H1 (cell line): ENCODE results near the gene GSK3B. TPM values are rescaled to one million over a fixed set of nuclear protein-coding genes. Genes with fewer than 3 reads are reported as not detected.

Source experiments
- CTCF ChIA-PET: fragments of 300-600 bp; sonication (Branson Sonifier 250); formaldehyde crosslinking; loops from one replicate; lab custom pipeline; 2021; ENCODE audit not compliant: partially characterized antibody; lab: Charles Lee
- POLR2A ChIA-PET: fragments of 300-600 bp; sonication (Branson Sonifier 250); formaldehyde crosslinking; loops from one replicate; lab custom pipeline; 2021; ENCODE audit warnings: inconsistent platforms; ENCODE audit not compliant: partially characterized antibody; lab: Charles Lee
- DNase-seq, 2 experiments: peaks; one replicate each; pipeline versions ENCODE4 v3.0.0 to v3.0.0-alpha.2; 2010 to 2022; ENCODE audit warnings: low spot score in 2 of 2, low read depth in 1 of 2, mixed read lengths in 1 of 2
- FAIRE-seq: peaks from 2 replicates; lab custom pipeline; 2011; peaks lifted over from hg19 to GRCh38; lab: Jason Lieb, UNC
- H2AFZ ChIP-seq: 2 replicates; pipeline ENCODE4 v1.8.1; 2012; ENCODE audit warnings: low read length, inconsistent platforms
- H2AK5ac ChIP-seq: 2 replicates; pipeline ENCODE4 v1.6.1; 2013; ENCODE audit warnings: low read depth, low read length
- H2BK120ac ChIP-seq: replicated peaks from 2 replicates; pipeline ENCODE3; 2013; ENCODE audit warnings: low read depth, low read length, inconsistent platforms
- H2BK12ac ChIP-seq: 2 replicates; pipeline ENCODE4 v1.6.1; 2013; ENCODE audit warnings: low read depth, low read length
- H2BK15ac ChIP-seq: 2 replicates; pipeline ENCODE4 v1.6.1; 2013; ENCODE audit warnings: low read length
- H2BK20ac ChIP-seq: 2 replicates; pipeline ENCODE4 v1.6.1; 2013; ENCODE audit warnings: low read length
- H2BK5ac ChIP-seq: 2 replicates; pipeline ENCODE4 v1.6.1; 2013; ENCODE audit warnings: low read depth, low read length
- H3K14ac ChIP-seq: 2 replicates; pipeline ENCODE4 v1.6.1; 2013; ENCODE audit warnings: inconsistent platforms; ENCODE audit not compliant: insufficient read length
- H3K18ac ChIP-seq: 2 replicates; pipeline ENCODE4 v1.6.1; 2013; ENCODE audit warnings: low read length; ENCODE audit errors: extremely low read depth
- H3K23ac ChIP-seq: 2 replicates; pipeline ENCODE4 v1.6.1; 2013; ENCODE audit warnings: inconsistent platforms; ENCODE audit not compliant: insufficient read length
- H3K23me2 ChIP-seq: 2 replicates; pipeline ENCODE4 v1.6.1; 2013; ENCODE audit warnings: low read depth, low read length
- H3K27ac ChIP-seq: 2 replicates; pipeline ENCODE4 v1.6.1; 2011; ENCODE audit warnings: low read depth, low read length, inconsistent platforms
- H3K27me3 ChIP-seq, 4 experiments: replicated peaks in 1 of 4; 1 replicate in 1 of 4; 2 replicates in 3 of 4; pipeline versions ENCODE4 v1.6.1 to v1.8.1; 2011 to 2013; ENCODE audit warnings: low read length in 3 of 4, mild to moderate bottlenecking in 3 of 4, inconsistent platforms in 2 of 4, mixed read lengths in 2 of 4, moderate library complexity in 1 of 4; ENCODE audit not compliant: control insufficient read depth in 3 of 4, insufficient read depth in 3 of 4; ENCODE audit errors: extremely low read depth in 1 of 4
- H3K36me3 ChIP-seq, 4 experiments: 2 replicates each; pipeline versions ENCODE4 v1.6.1 to v1.8.1; 2011 to 2013; ENCODE audit warnings: mild to moderate bottlenecking in 4 of 4, low read length in 3 of 4, moderate library complexity in 2 of 4, control low read depth in 1 of 4, inconsistent platforms in 1 of 4; ENCODE audit not compliant: insufficient read depth in 4 of 4, control insufficient read depth in 2 of 4
- H3K4ac ChIP-seq: replicated peaks from 2 replicates; pipeline ENCODE3; 2013; ENCODE audit warnings: low read length, low read depth, mixed read lengths, inconsistent platforms; ENCODE audit not compliant: insufficient read length
- H3K4me1 ChIP-seq, 4 experiments: replicated peaks in 1 of 4; 1 replicate in 1 of 4; 2 replicates in 3 of 4; pipeline versions ENCODE4 v1.6.1 to v1.8.1; 2011 to 2013; ENCODE audit warnings: low read length in 3 of 4, inconsistent platforms in 2 of 4, mixed read lengths in 1 of 4; ENCODE audit not compliant: insufficient read depth in 4 of 4, control insufficient read depth in 3 of 4
- H3K4me2 ChIP-seq, 2 experiments: 2 replicates each; pipeline versions ENCODE4 v1.6.1 to v1.8.1; 2011 to 2013; ENCODE audit warnings: low read depth in 2 of 2, low read length in 2 of 2, control low read depth in 1 of 2, inconsistent platforms in 1 of 2, mild to moderate bottlenecking in 1 of 2; ENCODE audit not compliant: insufficient read depth in 1 of 2
- H3K4me3 ChIP-seq, 4 experiments: fragments of 200-600, 300-600 bp in 1 of 4; sonication (generic), shearing (Covaris generic), sonication (Bioruptor Twin) in 1 of 4; 2 replicates each; pipeline versions ENCODE4 v1.5.1 to v1.8.1; 2011 to 2016; ENCODE audit warnings: low read length in 4 of 4, low read depth in 3 of 4, control low read depth in 2 of 4, inconsistent platforms in 2 of 4, mild to moderate bottlenecking in 2 of 4, mixed read lengths in 1 of 4, moderate library complexity in 1 of 4; ENCODE audit not compliant: insufficient read depth in 2 of 4; ENCODE audit errors: extremely low read depth in 1 of 4
- H3K56ac ChIP-seq: replicated peaks from 2 replicates; pipeline ENCODE3; 2013; ENCODE audit warnings: low read depth, mild to moderate bottlenecking, mixed read lengths, low read length, inconsistent platforms; ENCODE audit not compliant: insufficient read length
- H3K79me1 ChIP-seq: 2 replicates; pipeline ENCODE4 v1.6.1; 2013; ENCODE audit warnings: low read depth, low read length, control low read depth
- H3K79me2 ChIP-seq, 2 experiments: 2 replicates each; pipeline versions ENCODE4 v1.6.1 to v1.8.1; 2012 to 2013; ENCODE audit warnings: low read length in 2 of 2, mild to moderate bottlenecking in 2 of 2, inconsistent platforms in 1 of 2; ENCODE audit not compliant: insufficient read depth in 2 of 2, control insufficient read depth in 1 of 2
- H3K9ac ChIP-seq, 4 experiments: replicated peaks in 1 of 4; 1 replicate in 1 of 4; 2 replicates in 3 of 4; pipeline versions ENCODE4 v1.6.1 to v1.8.1; 2011 to 2013; ENCODE audit warnings: low read depth in 3 of 4, low read length in 3 of 4, control low read depth in 2 of 4, mild to moderate bottlenecking in 2 of 4, moderate library complexity in 2 of 4, inconsistent platforms in 1 of 4; ENCODE audit errors: extremely low read depth in 1 of 4
- H3K9me3 ChIP-seq, 2 experiments: 2 replicates each; pipeline versions ENCODE4 v1.6.1 to v1.8.1; 2012 to 2013; ENCODE audit warnings: mild to moderate bottlenecking in 2 of 2, moderate library complexity in 2 of 2, control low read depth in 1 of 2, inconsistent platforms in 1 of 2, low read depth in 1 of 2, low read length in 1 of 2, mixed read lengths in 1 of 2; ENCODE audit not compliant: insufficient read depth in 2 of 2
- H4K20me1 ChIP-seq, 2 experiments: replicated peaks in 1 of 2; 2 replicates each; pipeline versions ENCODE3 to v1.8.1; 2011 to 2013; ENCODE audit warnings: inconsistent platforms in 2 of 2, low read length in 2 of 2, mild to moderate bottlenecking in 1 of 2; ENCODE audit not compliant: insufficient read depth in 2 of 2, control insufficient read depth in 1 of 2
- H4K5ac ChIP-seq: 2 replicates; pipeline ENCODE4 v1.6.1; 2013; ENCODE audit warnings: low read length, low read depth, mixed read lengths, inconsistent platforms; ENCODE audit not compliant: insufficient read length
- H4K8ac ChIP-seq: 2 replicates; pipeline ENCODE4 v1.8.0; 2013; ENCODE audit warnings: mild to moderate bottlenecking, moderate library complexity, low read length, inconsistent platforms; ENCODE audit not compliant: insufficient read depth; ENCODE audit errors: extremely low read depth
- H4K91ac ChIP-seq: replicated peaks from 2 replicates; pipeline ENCODE3; 2013; ENCODE audit warnings: low read length, mixed read lengths, inconsistent platforms; ENCODE audit not compliant: insufficient read length
- BCL11A ChIP-seq, 2 experiments: IDR thresholded peaks; one replicate each; pipeline ENCODE4 v1.6.1; 2011; ENCODE audit warnings: low read depth in 2 of 2, low read length in 2 of 2, mild to moderate bottlenecking in 2 of 2
- KDM5A ChIP-seq: fragments of 200-600 bp; IDR thresholded peaks from 2 replicates; pipeline ENCODE4 v1.7.1; 2012; ENCODE audit warnings: mild to moderate bottlenecking, low read length, inconsistent platforms, mixed read lengths
- SAP30 ChIP-seq: fragments of 300-600 bp; sonication (generic); IDR thresholded peaks from 2 replicates; pipeline ENCODE4 v1.7.1; 2012; ENCODE audit warnings: low read length, moderate library complexity, mild to moderate bottlenecking, inconsistent platforms; ENCODE audit not compliant: insufficient read depth, insufficient replicate concordance
- SRF ChIP-seq: IDR thresholded peaks from 2 replicates; pipeline ENCODE4 v1.6.1; 2011; ENCODE audit warnings: mild to moderate bottlenecking, low read depth, low read length, moderate library complexity
- SUZ12 ChIP-seq: fragments of 200-600 bp; sonication (generic); IDR thresholded peaks from 2 replicates; pipeline ENCODE4 v1.6.1; 2012; ENCODE audit warnings: mild to moderate bottlenecking, inconsistent platforms, low read length, moderate library complexity, mixed read lengths
- TBP ChIP-seq: IDR thresholded peaks from 2 replicates; pipeline ENCODE4 v1.6.1; 2011; ENCODE audit warnings: low read depth, low read length, improper control_type of control experiment
- WGBS, 2 experiments: shearing (Covaris generic) in 1 of 2; methylation state at CpG; one replicate each; pipeline versions ENCODE4 v1.1.6 to v1.1.7; 2013 to 2015; ENCODE audit warnings: low lambda C conversion rate in 2 of 2, mixed read lengths in 2 of 2, inconsistent platforms in 1 of 2, low coverage in 1 of 2, missing lambda C conversion rate in 1 of 2; ENCODE audit not compliant: insufficient replicate concordance in 2 of 2, insufficient coverage in 1 of 2, insufficient read length in 1 of 2; ENCODE audit errors: extremely low coverage in 1 of 2, missing lambda C conversion rate in 1 of 2; 5-methylcytosine and 5-hydroxymethylcytosine counted together
- polyA plus RNA-seq, 7 experiments: library from polyadenylated mRNA; depleted of rRNA in 3 of 7; stranded (reverse) in 5 of 7; unstranded in 2 of 7; fragments of >200 nt in 5 of 7; fragments of 200-250 nt in 2 of 7; gene quantifications; 1 replicate in 5 of 7; 2 replicates in 1 of 7; 4 replicates in 1 of 7; pipeline versions ENCODE4 v1.2.1 to v1.2.3, GENCODE V29; 2011 to 2013; ENCODE audit warnings: missing spikeins in 2 of 7, mixed read lengths in 2 of 7
- total RNA-seq: library from RNA; stranded (reverse); fragmentation: NEBNext Ultra II Directional; extraction: Animal tissue kit (Norgen Biotek cat#: 25700); gene quantifications from 2 replicates; pipeline ENCODE4 v1.2.1, GENCODE V29; 2021
- TF ChIP-seq, protein P1 (sequence below), 3 experiments: IDR thresholded peaks; 1 replicate in 2 of 3; 2 replicates in 1 of 3; pipeline versions ENCODE4 v1.5.1 to v1.6.1; 2011; ENCODE audit warnings: low read length in 3 of 3, mild to moderate bottlenecking in 3 of 3, inconsistent platforms in 2 of 3, low read depth in 1 of 3, moderate library complexity in 1 of 3; ENCODE audit not compliant: insufficient read depth in 1 of 3; ENCODE audit errors: control extremely low read depth in 1 of 3

Gene GSK3B
- total and polyA plus RNA-seq, 2 of the 8 experiments (the other 6 are each of a cell fraction or from before 2014, with no cell fraction given) = 24.2 to 50.7 TPM

DNA sequence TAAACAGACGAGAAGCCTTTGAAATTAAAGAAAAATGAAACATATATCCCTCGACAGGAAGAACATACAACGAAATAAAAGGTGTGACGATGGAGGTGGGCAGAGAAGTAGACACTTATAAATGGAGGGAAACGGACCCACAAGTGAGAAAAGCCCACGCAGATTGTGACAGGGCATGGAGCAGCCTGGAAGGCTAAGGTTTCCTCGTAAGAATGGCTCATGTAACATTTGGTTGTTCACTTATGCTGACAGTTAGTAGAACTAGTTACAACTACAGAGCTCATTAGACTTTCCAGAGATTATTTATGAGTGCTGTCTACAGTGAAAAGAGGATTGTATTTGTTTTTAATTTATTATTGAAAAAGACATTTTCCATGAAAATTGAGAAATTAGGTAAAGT lies 229.8 kb downstream of the GSK3B start:
- H2BK5ac ChIP-seq = no peak overlapping the region
- H3K4me2 ChIP-seq = no peak overlapping the region
- WGBS, 2 experiments = 90% methylated on average over 7 of the region's 7 CpGs; no CpG with 5 or more reads in 1 of the 2 experiments
- no peak overlapping the region for H4K91ac ChIP-seq
- no peak overlapping the region for H3K4ac ChIP-seq
- DNase-seq = no peak
- H3K4me1 ChIP-seq = no peaks in the 10 kb centered on the region
- H3K27ac ChIP-seq = no peak overlapping the region
- H3K79me1 ChIP-seq = no peaks in the 10 kb centered on the region
- TF ChIP-seq SRF (no peak), KDM5A (no peak), SUZ12 (no peak), SAP30 (no peak), BCL11A (IDR thresholded peaks at IDR 0.05; ENCODE audit: low read depth in 2 of 2, low read length in 2 of 2) (no peak), TBP (no peak)
- TF ChIP-seq, protein P1, sequence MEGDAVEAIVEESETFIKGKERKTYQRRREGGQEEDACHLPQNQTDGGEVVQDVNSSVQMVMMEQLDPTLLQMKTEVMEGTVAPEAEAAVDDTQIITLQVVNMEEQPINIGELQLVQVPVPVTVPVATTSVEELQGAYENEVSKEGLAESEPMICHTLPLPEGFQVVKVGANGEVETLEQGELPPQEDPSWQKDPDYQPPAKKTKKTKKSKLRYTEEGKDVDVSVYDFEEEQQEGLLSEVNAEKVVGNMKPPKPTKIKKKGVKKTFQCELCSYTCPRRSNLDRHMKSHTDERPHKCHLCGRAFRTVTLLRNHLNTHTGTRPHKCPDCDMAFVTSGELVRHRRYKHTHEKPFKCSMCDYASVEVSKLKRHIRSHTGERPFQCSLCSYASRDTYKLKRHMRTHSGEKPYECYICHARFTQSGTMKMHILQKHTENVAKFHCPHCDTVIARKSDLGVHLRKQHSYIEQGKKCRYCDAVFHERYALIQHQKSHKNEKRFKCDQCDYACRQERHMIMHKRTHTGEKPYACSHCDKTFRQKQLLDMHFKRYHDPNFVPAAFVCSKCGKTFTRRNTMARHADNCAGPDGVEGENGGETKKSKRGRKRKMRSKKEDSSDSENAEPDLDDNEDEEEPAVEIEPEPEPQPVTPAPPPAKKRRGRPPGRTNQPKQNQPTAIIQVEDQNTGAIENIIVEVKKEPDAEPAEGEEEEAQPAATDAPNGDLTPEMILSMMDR (IDR thresholded peaks at IDR 0.05; ENCODE audit: control extremely low read depth in 1 of 3, insufficient read depth in 1 of 3, low read depth in 1 of 3, low read length in 3 of 3) = no peak
- H4K20me1 ChIP-seq = peaks cover 0 to 1% of the 10 kb centered on the region in 2 experiments
- no peak overlapping the region for H2BK15ac ChIP-seq
- FAIRE-seq = no peak
- no peaks in the 10 kb centered on the region for H3K23me2 ChIP-seq
- ChIA-PET POLR2A (no interaction called here), CTCF (no interaction called here)
- no peak overlapping the region for H4K8ac ChIP-seq
- H3K18ac ChIP-seq = no peak overlapping the region
- no peak overlapping the region for H3K9ac ChIP-seq
- no peak overlapping the region for H3K56ac ChIP-seq
- no peak overlapping the region for H3K23ac ChIP-seq
- no peak overlapping the region for H2AFZ ChIP-seq
- no peak overlapping the region for H4K5ac ChIP-seq
- H3K14ac ChIP-seq = no peak overlapping the region
- no peaks in the 10 kb centered on the region for H3K9me3 ChIP-seq
- H2AK5ac ChIP-seq = no peak overlapping the region
- H3K27me3 ChIP-seq = no peaks in the 10 kb centered on the region
- no peak overlapping the region for H2BK20ac ChIP-seq
- H3K79me2 ChIP-seq = no peaks in the 10 kb centered on the region
- H3K4me3 ChIP-seq = no peak overlapping the region
- peaks cover 4 to 12% (median 9%) of the 10 kb centered on the region in 4 experiments; a peak in 7 of 8 replicates for H3K36me3 ChIP-seq
- no peak overlapping the region for H2BK12ac ChIP-seq
- H2BK120ac ChIP-seq = no peak overlapping the region
